CD4-positive, alpha-beta T cell (primary cell): ENCODE results near the gene RNF223. TPM values are rescaled to one million over a fixed set of nuclear protein-coding genes. Genes with fewer than 3 reads are reported as not detected.
A peak's percentile ranks its signal among the peaks of the same experiment; 100 is the strongest.

ENCODE experiments used
- ATAC-seq: fragments of 200-7000 bp; cut with Tn5 transposase; one replicate; pipeline ENCODE4 v1.10.0; 2022; ENCODE audit warnings: mild to moderate bottlenecking; ENCODE audit not compliant: poor library complexity
- CTCF ChIA-PET: fragments of 350-600 bp; sonication (Branson Sonifier 250); formaldehyde crosslinking; loops from one replicate; lab custom pipeline; 2021; ENCODE audit warnings: antibody characterized with exemption, inconsistent platforms; lab: Charles Lee
- POLR2A ChIA-PET: fragments of 350-600 bp; sonication (Branson Sonifier 250); formaldehyde crosslinking; loops from one replicate; lab custom pipeline; 2021; ENCODE audit warnings: antibody characterized with exemption, inconsistent platforms; lab: Charles Lee
- DNase-seq, 14 experiments: peaks; one replicate each; pipeline ENCODE4 v3.0.0-alpha.2; 2013 to 2020; ENCODE audit warnings: mixed read lengths in 2 of 14
- H3K27ac ChIP-seq, 2 donors: one replicate each; pipeline versions ENCODE4 v1.5.1 to v1.7.0; 2013; ENCODE audit warnings: low read length in 2 of 2, low read depth in 1 of 2, mild to moderate bottlenecking in 1 of 2
- H3K27me3 ChIP-seq, 2 experiments: 1 replicate in 1 of 2; 2 replicates in 1 of 2; pipeline versions ENCODE4 v1.6.1 to v1.7.0; 2013; ENCODE audit warnings: low read length in 2 of 2, control low read depth in 1 of 2, mild to moderate bottlenecking in 1 of 2, moderate library complexity in 1 of 2; ENCODE audit not compliant: insufficient read depth in 2 of 2, control insufficient read depth in 1 of 2
- H3K36me3 ChIP-seq: one replicate; pipeline ENCODE4 v1.6.1; 2013; ENCODE audit warnings: low read length, control low read depth; ENCODE audit not compliant: insufficient read depth
- H3K4me1 ChIP-seq: one replicate; pipeline ENCODE4 v1.6.1; 2013; ENCODE audit warnings: low read length, control low read depth; ENCODE audit not compliant: insufficient read depth
- H3K4me3 ChIP-seq: one replicate; pipeline ENCODE4 v1.5.1; 2013; ENCODE audit warnings: mild to moderate bottlenecking, low read length, moderate library complexity
- H3K9me3 ChIP-seq, 2 experiments: 1 replicate in 1 of 2; 2 replicates in 1 of 2; pipeline versions ENCODE4 v1.6.1 to v1.7.0; 2013; ENCODE audit warnings: low read length in 2 of 2, mild to moderate bottlenecking in 2 of 2, control low read depth in 1 of 2, moderate library complexity in 1 of 2; ENCODE audit not compliant: control insufficient read depth in 1 of 2, insufficient read depth in 1 of 2
- H3K27ac Mint-ChIP-seq: one replicate; pipeline ENCODE4 v1.8.0; 2020; ENCODE audit warnings: mixed read lengths
- H3K27me3 Mint-ChIP-seq: one replicate; pipeline ENCODE4 v1.8.0; 2021; ENCODE audit warnings: mixed read lengths
- H3K36me3 Mint-ChIP-seq: one replicate; pipeline ENCODE4 v1.8.0; 2021; ENCODE audit warnings: low read depth, mixed read lengths
- H3K4me1 Mint-ChIP-seq: one replicate; pipeline ENCODE4 v1.8.0; 2021; ENCODE audit warnings: low read depth, mixed read lengths
- H3K4me3 Mint-ChIP-seq: one replicate; pipeline ENCODE4 v1.8.0; 2020; ENCODE audit warnings: mild to moderate bottlenecking, mixed read lengths
- H3K9me3 Mint-ChIP-seq: one replicate; pipeline ENCODE4 v1.8.0; 2020; ENCODE audit warnings: mixed read lengths
- CTCF ChIP-seq: fragments of 200-600 bp; IDR thresholded peaks from one replicate; pipeline ENCODE4 v1.8.0; 2022; ENCODE audit warnings: antibody characterized with exemption, mild to moderate bottlenecking
- intact Hi-C, 2 experiments: fragments of 100-400 bp; cut with DNase I in 1 of 2; cut with micrococcal nuclease in 1 of 2; formaldehyde crosslinking; loops; one replicate each; pipeline versions ENCODE4 v1.15.1 to v1.9.0; 2023 to 2025; cut with DNase I, micrococcal nuclease
- total RNA-seq, 174 experiments: library from RNA in 2 of 174; stranded (reverse) in 2 of 174; gene quantifications; one replicate each; pipeline ENCODE4 v1.2.3 and lab custom pipeline; 2021 to 2026

The RNF223 gene
- total RNA-seq, 2 experiments from 2014 or later, result not detected

- Histone ChIP-seq H3K27ac (no peak overlapping the region), H3K4me1 (peaks cover 37% of the 10 kb centered on the region), H3K27me3 (peaks cover 0 to 2% of the 10 kb centered on the region in 2 experiments), H3K36me3 (no peaks in the 10 kb centered on the region), H3K9me3 (no peaks in the 10 kb centered on the region), H3K4me3 (no peak overlapping the region)
- no peaks in the 10 kb centered on the region for H3K27me3 Mint-ChIP-seq
- ATAC-seq (no peak), DNase-seq (no peak)
- no peaks in the 10 kb centered on the region for H3K36me3 Mint-ChIP-seq
- no peaks in the 10 kb centered on the region for H3K9me3 Mint-ChIP-seq
- ChIA-PET POLR2A (interaction anchor here (0.6 kb wide), 1 partner anchor 16 kb away, joined by 3 read pairs; no protein-coding TSS in a partner anchor), CTCF (interaction anchor here (1.4 kb wide), 1 partner anchor 173 kb away, joined by 5 read pairs; no protein-coding TSS in a partner anchor)
- intact Hi-C loops, result loop anchor here in 1 of 2 experiments (5.0 kb wide), 2 partner anchors 133 to 188 kb away; partner anchors contain the start of genes ACAP3 and PUSL1
- H3K27ac Mint-ChIP-seq, result no peak overlapping the region
- peaks cover 13% of the 10 kb centered on the region for H3K4me1 Mint-ChIP-seq
- TF ChIP-seq CTCF, result no peak
- H3K4me3 Mint-ChIP-seq, result no peak overlapping the region
Observed at GRCh38 chr1:1119272-1119890, 45.3 kb upstream of the RNF223 start.

GRCh38 chr1:1118876-1119220 is 44.7 kb upstream of the RNF223 start:
- no peaks in the 10 kb centered on the region for H3K9me3 Mint-ChIP-seq
- DNase-seq, result peak in 1 of 14 experiments; percentile 22
- Histone ChIP-seq H3K27me3 (peaks cover 0 to 2% of the 10 kb centered on the region in 2 experiments), H3K9me3 (peaks cover 0 to 4% of the 10 kb centered on the region in 2 experiments), H3K36me3 (no peaks in the 10 kb centered on the region), H3K27ac (no peak overlapping the region), H3K4me1 (peaks cover 39% of the 10 kb centered on the region), H3K4me3 (no peak overlapping the region)
- no peak for TF ChIP-seq CTCF
- ChIA-PET POLR2A (interaction anchor here (0.6 kb wide), 1 partner anchor 16 kb away, joined by 3 read pairs; no protein-coding TSS in a partner anchor), CTCF (no interaction called here)
- ATAC-seq, result no peak
- H3K27me3 Mint-ChIP-seq, result no peaks in the 10 kb centered on the region
- H3K4me1 Mint-ChIP-seq, result peaks cover 13% of the 10 kb centered on the region
- intact Hi-C loops, result loop anchor here in 1 of 2 experiments (5.0 kb wide), 2 partner anchors 133 to 188 kb away; partner anchors contain the start of genes ACAP3 and PUSL1
- H3K36me3 Mint-ChIP-seq, result no peaks in the 10 kb centered on the region
- H3K4me3 Mint-ChIP-seq, result no peak overlapping the region
- no peak overlapping the region for H3K27ac Mint-ChIP-seq

- ATAC-seq (no peak), DNase-seq (peak in 2 of 14 experiments; percentile 32 to 45)
- CTCF ChIA-PET, result interaction anchor here (1.6 kb wide), 1 partner anchor 174 kb away, joined by 4 read pairs; no protein-coding TSS in a partner anchor
- Histone ChIP-seq H3K9me3 (peaks cover 5 to 10% of the 10 kb centered on the region in 2 experiments), H3K4me3 (no peak overlapping the region), H3K4me1 (peaks cover 39% of the 10 kb centered on the region), H3K27ac (no peak overlapping the region), H3K27me3 (peaks cover 0 to 2% of the 10 kb centered on the region in 2 experiments), H3K36me3 (peaks cover 2% of the 10 kb centered on the region)
- Mint-ChIP-seq H3K36me3 (peaks cover 2% of the 10 kb centered on the region), H3K4me3 (no peak overlapping the region), H3K27me3 (no peaks in the 10 kb centered on the region), H3K4me1 (peaks cover 13% of the 10 kb centered on the region), H3K9me3 (no peaks in the 10 kb centered on the region), H3K27ac (no peak overlapping the region)
- POLR2A ChIA-PET, result no interaction called here
- no peak for TF ChIP-seq CTCF
- intact Hi-C loops, result loop anchor here in 1 of 2 experiments (5.0 kb wide), 2 partner anchors 134 to 189 kb away; partner anchors contain the start of genes ACAP3 and PUSL1
Observed at GRCh38 chr1:1118011-1118875, 44.1 kb upstream of the RNF223 start.
